ENCODE data around the gene LYRM9. TPM values are rescaled to one million over a fixed set of nuclear protein-coding genes. Genes with fewer than 3 reads are reported as not detected.
"Not testable (repeated sequence)": the region's sequence is repeated elsewhere in the genome, so short reads cannot be mapped to it uniquely, and the experiment has no call there.

Gene LYRM9
- total RNA-seq, 1 donor from 2014 or later, result 18.6 TPM

DNA sequence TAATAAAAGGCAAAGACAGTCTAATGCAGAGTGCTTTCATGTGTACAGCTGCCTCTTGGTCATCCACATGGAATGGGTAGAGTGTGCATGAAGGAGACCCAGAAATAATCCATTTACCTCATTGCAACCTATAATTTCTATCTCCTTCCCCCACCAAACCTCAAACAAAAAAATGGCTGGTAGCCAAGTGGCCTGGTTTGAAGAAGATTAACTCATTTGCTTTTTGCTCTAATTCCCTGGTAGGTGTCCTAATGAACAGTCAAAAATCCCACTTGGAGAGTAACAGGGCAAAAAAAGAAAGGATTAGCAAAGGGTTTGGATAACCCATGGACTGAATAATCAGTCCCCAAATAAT lies 13.0 kb upstream of the LYRM9 start:
- no peak for DNase-seq (ENCODE audit: low spot score)

DNA sequence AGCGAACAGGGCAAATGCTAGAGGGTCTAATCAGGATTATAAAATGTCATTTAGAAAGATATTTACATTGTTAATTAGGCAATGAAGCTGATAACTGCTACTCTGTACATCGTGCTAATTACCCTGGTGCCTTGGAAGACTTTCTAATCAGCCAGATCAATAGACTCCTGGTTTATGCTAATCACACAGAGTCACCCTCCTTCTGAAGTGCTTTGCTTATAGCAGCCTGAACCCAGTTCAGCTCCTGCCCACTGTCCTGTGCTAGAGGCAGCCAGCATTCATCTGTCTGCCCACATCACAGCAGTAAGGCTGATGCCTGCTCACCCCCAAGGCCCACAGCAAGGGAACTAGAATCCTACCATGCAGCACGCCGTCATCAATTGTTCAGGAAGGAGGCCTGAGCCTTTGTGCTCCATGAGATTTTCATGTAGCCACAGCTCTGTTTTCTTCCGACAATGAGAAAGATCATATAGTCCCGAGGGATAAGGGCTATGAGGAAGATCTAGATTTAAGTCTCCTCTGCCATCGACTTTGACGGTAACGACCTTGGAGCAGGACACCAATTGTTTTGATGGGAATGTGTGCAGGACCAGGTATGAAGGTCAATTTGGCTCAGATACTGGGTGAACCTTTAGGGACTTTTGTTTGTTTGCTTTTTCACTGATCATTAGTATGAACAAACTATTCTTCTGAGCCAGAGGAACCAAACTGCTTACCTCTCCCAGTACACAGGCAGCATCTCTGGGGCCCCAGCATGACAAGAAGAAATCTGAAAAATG lies 12.5 kb upstream of the LYRM9 start:
- no peak for DNase-seq (ENCODE audit: low spot score)

DNA sequence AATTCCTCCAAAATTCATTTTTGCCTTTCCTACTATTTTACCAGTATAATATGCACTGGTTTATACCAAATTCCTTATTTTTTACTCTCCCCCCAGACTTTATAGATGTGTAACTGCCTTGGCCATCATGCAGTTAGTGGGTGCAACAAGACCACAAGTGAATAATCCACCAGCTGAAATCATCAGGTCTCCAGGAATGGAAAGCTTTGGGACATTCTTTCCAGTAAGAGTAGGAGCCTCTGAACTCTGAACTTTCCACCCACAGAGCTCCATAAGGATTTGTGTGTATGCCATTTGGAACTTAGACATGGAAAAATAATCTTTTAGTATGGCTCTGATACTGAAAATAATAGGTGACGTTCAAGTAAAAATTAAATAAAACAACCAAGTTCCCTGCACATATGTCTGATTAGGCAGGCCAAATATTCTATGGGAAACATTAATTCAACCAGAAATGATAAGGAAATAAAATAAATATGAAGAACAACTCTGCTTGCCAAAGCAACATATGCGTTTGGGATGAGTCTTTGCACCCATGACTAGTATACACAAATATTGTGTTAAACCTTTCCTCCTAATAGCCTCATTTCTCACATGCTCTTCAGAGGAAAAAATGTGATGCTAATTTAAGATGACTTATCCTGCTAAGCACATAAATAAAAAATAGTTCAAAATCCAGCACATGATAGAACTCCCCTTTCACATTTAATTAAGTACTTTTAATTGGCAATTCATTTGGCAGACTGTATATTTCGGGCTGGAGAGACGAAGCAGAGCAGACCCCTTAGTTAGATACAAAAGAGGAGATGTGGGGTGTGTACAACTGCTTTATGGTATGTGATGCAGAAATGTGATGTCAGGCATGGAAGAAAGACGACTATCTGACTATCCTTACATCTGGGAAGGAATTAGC lies 11.6 kb upstream of the LYRM9 start:
- no peak for DNase-seq (ENCODE audit: low spot score)

DNA sequence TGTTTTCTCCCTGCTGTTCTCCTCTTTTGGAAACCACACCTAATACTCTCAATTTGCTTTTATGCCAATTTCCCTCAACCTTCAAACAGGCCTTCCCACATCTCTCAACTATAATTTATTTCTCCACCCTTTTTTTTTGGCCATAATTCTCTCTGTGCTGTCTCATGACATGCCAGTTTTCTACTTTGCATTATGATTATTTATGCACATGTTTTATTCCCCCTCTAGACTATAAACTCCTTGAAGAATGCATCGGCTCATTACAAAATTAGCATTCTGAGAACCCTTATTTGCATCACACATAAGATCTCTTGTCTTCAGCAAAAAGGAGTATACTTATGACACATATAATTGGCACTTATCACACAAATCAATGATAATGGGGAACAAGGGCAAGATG lies 10.9 kb upstream of the LYRM9 start:
- DNase-seq (ENCODE audit: low spot score), result no peak

DNA sequence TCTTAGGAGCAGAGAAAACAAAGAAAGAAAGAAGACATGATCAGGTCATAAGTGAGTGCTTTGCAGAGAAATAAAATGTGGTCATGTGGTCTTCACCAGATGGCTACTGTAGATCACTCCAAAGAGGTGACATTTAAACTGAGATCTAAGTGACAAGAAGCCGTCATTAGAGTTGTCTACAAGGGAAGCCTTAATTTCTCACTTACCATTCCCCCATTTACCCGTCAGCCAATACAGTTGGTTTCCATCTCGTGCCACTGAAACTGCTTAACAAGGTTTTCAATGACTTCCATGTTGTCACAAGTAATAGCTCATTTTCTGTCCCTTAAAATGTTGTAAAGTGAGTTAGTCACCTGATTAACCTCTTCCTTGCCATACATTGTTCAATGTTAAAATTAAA lies 6.4 kb upstream of the LYRM9 start:
- DNase-seq (ENCODE audit: low spot score), result no peak

DNA sequence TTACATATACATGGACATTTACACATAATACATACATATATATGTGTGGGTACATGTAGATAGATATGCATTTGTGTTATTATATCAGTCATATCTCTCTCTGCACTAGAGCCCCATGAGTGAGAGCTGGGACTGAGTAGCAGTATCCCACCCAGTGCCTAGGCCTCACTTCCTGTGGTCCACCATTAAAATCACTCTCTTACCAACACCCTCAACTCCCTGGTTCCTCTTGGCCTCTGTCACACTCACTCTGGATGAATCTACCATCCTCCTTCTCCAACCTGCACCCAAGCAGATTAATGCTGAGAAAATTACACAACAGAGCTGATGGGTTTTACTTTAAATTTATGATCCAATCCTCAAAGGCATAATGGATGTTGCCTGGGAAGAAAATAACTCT lies 4.9 kb upstream of the LYRM9 start:
- no peak for DNase-seq (ENCODE audit: low spot score)

DNA sequence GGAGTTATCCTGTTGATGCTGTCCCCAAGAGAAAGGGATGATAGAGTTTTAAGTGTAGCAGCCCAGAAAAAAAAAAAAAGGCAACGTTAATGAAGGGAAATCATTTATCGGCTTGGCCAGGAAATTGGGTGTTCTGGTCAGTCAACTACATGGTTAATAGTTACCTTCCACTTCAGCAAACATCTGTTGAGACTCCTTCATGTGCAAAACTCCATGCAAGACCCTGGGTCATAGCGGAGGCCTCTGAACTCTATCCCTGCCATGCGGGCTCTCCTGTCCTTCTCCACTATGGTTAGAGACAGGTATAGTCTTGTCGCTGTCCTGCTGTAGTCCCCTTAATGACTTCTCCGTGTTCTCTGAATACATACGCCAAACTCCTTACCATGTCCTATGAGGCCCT lies 3.5 kb upstream of the LYRM9 start:
- no peak for DNase-seq (ENCODE audit: low spot score)

DNA sequence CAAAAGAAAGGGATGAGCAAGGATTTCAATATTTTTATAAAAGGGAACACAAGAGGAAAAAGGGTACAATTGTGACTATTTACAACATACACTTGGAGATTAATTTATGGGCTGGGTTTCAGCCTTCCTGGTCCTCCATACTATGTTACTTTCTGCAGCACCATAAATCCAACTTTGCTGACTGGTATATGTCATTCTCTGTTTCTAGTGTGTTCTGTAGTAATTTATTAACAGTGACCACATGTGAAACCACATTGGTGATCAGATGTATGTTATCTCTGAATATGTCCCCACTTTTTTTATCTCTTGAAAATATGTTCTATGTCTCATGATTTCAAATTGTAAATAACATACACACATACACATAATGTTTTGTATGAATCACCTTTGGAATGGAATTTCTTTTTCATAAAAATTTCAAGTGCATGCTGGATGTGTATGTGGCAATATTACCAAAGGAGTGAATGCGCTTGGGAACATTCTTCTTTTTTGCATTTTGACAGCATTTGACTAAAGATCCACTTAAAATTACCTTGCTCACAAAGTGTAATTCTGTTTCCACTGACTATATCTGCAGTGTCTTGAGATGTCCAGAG lies 2.9 kb upstream of the LYRM9 start:
- no peak for DNase-seq (ENCODE audit: low spot score)

DNA sequence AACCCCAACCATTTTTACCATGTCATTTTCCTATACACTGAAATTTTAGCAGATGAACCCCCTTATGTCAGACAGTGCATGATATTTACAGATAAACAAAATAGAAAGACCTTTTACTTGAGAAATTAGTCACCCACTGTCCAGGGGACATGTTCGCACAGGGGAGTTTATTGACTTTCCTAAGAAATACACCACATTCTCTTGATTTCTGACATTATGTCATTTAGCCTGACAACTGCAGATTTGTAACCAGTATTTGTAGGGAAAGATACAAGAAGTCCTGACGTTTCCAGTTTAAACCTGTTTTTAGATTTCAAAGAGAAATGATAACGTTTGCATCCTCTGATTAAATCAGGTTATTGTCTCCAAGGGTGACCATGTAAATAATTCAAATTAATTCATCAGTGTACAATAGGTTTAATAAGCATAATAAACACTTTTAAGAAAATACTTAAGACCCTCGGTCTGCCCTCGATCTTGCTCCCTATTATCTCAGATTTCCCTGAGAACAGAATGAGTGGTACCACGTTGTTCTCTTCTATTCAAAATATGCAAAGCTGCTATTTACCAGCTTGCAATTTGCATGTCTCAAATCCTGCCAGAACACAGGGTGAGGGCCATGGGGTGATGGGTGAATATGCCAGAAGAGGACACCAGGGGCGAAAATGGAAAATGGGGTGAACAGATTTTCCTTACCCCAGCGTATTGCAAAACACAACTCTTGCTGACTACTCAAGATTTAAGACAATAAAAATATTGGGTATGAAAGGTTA lies 2.1 kb upstream of the LYRM9 start:
- no peak for DNase-seq (ENCODE audit: low spot score)

DNA sequence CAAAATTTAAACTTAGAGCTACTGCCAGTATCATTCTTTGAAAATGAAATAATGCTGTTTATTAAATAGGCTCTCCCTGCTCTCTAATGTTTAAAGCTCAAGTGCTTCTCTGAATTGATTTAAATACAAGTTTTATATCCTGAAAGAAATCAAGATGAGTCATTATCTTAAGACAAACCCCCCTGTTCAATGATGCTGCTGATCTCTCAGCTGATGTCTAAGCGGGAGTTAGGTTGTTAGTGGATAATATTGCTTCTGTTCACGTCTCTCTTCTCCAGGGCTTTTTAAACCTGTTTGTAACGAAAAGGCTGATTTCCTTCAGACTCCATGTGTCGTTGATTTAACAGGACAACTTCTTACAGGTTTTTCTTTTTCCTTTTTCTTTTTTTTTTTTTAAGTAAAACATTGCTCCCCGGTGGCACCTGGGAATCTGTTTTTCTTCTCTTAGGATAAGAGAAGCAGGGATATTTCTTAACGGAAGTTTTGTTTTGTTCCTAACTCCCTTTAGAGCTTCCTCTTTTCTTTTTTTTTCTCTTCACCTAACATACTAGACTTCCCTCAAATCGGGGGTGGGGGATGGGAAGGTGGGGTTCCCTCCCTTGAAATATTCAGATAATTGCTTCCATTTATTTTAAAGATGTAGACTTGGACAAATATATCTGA lies 807 bp upstream of the LYRM9 start:
- DNase-seq (ENCODE audit: low spot score), result no peak

DNA sequence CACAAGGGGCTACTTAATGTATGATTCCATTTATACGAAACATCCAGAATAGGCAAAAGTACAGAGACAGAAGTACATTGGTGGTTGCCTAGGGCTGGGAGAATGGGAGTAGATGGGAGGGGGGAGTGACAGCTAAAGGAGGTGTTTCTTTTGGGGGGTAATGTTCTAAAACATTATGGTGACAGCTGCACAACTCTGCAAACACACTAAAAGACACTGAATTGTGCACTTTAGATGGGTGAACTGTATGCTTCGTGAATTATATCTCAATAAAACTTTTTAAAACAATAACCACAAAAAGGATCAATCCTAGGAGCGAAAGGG lies 661 bp downstream of the LYRM9 start:
- no peak for DNase-seq (ENCODE audit: low spot score)

DNA sequence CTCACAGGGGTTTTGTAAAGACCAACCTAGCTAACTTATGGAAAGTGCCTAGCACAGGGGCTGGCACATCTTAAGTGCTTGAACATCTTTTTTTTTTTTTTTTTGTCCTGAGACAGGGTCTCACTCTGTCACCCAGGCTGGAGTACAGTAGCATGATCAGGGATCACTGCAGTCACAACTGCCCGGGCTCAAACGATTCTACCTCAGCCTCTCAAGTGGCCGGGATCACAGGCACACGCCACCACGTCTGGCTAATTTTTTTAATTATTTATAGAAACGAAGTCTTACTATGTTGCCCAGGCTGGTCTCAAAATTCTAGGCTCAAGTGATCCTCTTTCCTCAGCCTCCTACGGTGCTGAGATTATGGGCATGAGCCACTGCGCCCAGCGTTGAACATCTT lies 1.3 kb downstream of the LYRM9 start:
- no peak for DNase-seq (ENCODE audit: low spot score)

DNA sequence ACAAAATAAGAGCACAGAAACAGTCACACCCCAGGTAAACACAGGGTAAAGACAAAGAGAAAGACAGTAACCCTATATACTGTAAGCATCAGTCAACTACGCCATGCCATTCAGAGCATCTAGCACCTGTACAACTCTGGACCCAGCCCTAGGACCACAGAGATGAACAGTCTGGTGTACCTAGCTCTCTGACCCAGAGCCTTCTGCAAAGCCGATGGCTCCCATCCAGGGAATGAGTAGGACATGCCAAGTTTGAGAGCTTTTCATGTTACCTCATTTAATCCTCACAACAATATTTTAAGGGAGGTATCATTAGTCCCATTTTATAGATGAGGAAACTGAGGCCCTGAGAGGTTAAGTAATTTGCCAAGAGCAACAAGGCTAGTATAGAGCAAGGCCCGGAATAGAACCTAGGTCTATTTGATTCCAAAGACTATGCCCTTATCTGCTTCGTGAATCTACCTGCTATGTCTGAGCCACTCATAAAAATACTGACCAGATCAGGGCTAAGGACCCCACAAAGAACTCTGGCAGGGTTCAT lies 3.4 kb downstream of the LYRM9 start:
- DNase-seq (ENCODE audit: low spot score), result no peak

DNA sequence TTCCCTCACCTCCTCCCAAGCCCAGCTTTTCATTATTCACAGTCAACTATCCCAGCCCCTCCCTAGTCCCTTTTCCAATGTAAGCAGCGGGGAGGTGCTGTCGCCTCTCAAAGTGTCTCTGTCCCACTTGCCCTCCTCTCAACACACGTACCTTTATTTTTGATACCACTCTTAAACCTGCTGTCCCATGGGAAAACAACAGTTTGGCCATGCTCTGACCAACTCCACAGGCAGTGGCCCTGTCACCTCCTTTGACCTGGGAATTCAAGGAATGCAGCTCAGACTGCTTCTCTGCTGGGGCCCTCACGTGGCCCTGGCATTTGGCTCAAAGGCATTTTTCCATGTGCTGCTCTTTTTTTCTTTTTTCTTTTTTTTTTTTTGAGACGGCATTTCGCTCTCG lies 4.2 kb downstream of the LYRM9 start:
- DNase-seq (ENCODE audit: low spot score), result no peak

DNA sequence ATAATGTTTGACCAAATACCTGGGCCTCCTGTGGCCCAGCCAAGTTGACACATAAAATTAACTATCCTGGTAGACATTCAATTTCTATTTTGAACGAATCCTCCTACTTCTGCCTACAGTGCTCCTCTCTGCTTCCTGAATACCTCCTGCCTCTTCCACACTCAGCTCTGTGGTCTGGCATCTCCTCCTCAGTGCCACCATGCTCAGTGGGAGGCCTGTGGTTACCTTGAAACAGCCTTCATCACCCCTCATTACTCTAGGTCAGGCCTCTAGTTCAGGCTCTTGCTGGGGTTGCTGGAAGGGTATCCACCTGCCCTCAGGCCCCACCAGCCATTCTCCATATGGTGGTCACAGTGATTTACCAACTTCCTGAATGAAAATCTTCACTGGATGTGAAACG lies 5.1 kb downstream of the LYRM9 start:
- no peak for DNase-seq (ENCODE audit: low spot score)

DNA sequence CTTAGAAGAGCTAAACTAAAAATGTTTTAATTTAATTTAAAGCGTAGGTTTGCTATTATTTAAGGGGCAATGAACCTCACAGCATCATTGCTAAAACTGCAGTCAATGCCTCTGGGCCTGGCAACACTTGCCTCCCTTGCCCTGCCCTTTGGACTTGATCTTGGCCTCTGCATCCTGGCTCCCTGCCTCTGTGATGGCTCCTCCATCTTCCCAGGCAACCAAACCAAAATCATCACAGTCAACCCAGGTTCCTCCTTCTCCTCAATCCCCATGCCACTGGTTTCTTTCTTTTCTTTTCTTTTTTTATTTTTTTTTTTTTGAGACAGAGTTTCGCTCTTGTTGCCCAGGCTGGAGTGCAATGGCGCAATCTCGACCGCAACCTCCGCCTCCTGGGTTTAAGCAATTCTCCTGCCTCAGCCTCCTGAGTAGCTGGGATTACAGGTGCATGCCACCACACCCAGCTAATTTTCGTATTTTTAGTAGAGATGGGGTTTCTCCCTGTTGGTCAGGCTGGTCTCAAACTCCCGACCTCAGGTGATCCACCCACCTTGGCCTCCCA lies 6.7 kb downstream of the LYRM9 start:
- not testable (repeated sequence) for DNase-seq (ENCODE audit: low spot score)

DNA sequence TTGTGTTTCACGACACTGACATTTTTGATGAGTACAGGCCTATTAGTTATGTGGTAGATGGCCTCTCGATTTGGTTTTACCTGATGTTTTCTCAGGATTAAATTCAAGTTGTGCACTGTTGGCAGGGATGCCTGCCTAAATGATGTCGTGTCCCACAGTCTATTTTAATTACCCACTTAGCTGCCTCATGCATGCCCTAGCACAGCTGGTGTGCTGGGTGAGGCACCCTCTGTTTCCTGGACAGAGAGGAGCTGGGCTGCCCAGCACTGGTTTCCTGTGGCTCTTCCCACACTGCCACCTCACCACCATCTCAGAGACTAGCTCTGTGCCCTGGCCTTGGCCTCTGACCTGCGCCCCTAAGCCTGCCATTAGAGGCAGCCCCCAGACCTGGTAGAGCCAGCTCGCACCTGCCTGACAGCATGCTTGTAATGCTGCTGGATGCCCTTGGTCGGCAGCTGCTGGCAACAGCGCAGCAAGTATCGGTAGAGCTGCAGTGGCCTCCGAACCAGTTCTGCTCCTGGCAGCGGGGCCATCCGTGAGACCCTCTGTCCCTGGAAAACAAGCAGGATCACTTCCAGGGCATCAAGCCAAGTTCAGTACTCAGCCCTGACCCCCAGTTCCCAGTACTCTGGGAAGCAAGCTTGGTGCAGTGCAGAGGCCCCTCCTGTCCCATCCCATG lies 10.9 kb downstream of the LYRM9 start:
- DNase-seq (ENCODE audit: low spot score), result no peak

DNA sequence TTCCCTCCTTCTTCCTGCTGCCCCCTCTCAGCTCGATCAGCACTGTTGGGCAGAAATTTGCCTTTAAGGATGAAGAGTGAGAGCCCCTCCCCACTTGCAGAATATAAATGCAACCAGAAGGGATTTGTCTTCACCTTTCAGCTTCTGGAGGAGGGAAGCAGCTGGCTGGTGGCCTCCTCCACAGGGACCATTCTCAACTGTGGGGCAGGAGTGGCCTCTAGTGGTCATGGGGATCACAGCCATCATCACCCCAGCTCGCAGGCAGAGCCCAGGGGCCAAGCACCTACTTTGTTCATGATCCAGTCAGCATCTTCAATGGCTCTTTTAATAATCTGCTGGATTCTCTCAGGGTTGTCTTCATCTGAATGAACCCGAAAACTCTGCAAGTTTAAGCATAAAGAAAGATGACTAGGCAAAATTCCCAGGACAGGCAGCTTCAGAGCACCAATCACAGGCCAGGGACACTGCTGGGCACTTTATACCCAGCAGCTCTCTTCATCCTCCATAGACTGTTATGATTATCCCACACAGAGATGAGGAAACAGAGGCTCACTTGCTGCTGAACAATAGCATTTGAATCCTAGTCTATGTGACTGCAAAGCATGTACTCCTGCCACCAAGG lies 13.1 kb downstream of the LYRM9 start:
- DNase-seq (ENCODE audit: low spot score), result peak; percentile 66

DNA sequence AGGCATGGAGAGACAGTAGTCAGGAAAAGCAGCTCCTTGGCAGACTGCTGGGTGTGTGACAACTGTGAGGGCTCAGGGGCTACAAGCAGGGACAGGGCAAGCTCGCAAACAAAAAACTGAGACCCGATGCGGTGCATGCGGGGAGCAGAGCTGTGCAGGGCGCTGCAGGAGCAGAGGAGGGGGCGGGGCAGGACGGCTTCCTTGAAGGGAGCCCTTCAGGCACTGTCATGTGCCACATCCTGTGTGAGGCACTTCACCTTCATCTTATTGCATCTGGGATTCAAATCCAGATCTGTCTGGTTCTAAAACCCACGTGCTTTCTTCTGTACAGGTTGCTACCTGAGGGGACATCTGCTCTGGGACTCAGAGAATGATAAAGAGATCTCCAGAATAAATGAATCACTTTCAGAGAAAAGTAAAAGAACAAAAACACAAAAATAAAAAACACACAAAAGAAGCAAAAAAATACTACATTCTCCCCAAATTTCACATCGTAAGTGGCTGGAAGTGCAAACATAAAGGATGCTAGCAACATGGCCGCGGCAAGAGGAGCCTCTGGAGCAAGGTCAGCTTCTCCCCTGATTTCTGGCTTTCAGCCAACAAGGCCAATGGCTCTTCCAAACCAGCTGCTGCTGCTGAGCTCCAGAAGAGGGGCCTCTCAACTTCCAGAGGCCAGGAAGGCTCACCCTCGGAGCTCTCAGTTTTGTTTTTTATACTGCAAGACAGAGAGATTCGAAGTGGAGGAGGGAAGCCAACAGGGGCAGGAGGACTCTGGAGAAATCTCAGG lies 14.2 kb downstream of the LYRM9 start:
- DNase-seq (ENCODE audit: low spot score), result no peak

Measured in ureter (tissue), 1 donor.